Amniotic stem cell (primary cell): ENCODE results near the gene SLC25A24.
"Not testable (repeated sequence)": the region's sequence is repeated elsewhere in the genome, so short reads cannot be mapped to it uniquely, and the experiment has no call there.

Experiments used
- DNase-seq: peaks from one replicate; lab custom pipeline; 2025; lab: John Stamatoyannopoulos, UW

The SLC25A24 gene

DNA sequence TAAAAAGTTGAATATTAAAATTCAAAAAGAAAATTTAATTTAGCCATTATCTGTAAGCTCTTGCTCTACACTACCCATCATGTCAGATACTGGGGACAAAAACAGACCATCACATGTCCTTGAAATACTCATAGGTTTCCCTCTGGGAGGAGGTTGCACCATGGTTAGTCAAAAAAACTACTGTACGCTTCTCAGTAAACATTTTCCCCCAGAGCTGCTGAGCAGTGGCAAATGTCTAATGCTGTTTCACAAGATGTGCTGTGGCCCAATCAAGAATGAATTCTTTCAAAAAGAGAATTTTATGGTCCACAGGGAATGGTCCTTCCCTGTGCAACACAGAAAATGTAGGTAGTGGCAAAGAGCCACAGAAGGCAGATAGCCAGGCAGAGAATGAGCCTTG is 6.1 kb downstream of the SLC25A24 start:
- no peak for DNase-seq

DNA sequence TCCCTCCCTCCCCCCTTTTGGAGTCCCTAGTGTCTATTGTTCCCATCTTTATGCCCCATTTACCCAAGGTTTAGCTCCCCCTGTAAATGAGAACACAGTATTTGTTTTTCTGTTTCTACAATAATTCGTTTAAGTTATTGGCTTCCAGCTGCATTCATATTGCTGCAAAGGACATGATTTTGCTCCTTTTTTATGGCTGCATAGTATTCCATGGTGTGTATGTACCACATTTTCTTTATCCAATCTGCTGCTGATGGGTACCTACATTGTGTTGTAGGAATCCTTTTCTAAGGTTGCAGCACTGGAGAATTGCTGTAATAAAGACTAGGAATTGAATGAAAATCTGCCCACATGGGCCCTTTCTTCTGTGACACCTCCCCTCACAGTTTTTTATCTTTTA is 6.8 kb downstream of the SLC25A24 start:
- no peak for DNase-seq

DNA sequence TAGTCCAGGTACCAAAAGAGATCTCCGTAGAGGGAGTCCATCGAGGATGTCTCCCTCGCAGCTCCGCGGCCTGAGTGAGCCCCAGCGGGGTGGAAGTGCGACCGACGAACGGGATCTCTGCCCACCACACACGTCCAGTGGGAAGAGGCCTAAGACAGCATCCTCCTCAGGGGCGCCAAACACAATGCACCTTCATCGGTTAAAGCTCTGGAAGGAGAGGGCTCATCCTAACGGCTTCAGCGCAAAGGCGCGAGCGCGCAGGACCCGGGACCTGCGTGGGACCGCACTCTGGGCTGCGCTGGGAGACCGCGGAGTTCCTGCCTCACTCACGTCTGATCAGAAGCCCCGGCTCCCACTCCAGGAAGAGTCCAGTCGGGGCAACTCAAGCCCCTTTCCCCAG is 7.6 kb downstream of the SLC25A24 start:
- no peak for DNase-seq

DNA sequence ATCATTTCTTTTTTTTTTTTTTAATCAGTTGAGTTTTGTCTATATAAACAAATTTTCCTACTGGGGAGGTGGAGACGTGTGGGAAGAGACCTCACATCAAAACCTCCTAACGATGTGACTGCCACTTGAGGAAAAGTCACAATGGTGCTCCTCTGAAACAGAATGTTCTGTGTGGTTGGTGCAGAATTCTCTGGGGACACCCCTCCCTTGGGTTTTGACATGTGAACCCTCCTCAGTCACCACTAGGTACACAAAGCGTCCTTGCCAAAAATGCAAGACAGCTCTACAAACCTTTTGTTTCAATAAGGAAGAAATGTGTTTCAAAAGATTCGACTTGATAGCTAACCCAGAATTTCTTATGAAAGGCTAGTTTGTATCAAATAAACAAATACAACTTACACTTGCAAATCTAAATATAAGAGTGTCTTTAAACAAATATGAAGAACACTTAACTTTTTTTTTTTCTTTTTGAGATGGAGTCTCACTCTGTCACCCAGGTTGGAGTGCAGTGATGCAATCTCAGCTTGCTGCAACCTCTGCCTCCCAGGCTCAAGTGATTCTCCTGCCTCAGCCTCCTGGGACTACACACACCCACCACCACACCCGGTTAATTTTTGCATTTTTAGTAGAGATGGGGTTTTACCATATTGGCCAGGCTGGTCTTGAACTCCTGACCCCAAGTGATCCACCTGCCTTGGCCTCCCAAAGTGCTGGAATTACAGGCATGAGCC is 9.3 kb downstream of the SLC25A24 start:
- DNase-seq, result no peak

DNA sequence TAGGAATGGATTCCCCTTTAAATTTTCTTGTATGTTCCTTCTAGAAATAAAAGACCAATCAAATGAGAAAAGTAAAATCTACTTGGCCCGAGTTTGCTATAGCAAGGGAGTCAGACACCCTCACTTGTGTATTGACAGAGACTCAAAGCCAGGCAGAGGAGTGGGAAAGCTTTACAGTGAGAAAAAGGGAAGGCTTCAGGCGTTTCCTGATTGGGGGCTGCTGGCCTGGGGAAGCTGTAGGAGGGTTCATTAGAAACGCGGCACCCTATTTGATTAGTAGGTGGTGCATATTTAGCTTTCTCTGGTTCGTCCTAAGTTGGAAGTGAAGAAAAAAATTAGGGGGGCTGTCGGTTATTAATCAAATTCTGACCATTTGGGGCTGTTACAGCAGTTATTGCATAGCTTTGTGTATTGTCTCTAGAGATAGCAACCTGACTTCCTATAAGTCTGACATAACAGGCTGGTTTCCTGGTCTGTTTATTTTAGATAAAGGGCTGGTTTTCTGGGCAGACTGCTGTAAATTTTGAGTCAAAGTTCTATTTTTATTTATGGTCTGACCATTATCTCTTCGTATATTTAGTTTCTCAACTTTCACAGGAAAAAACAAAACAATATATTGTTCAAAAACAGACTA is 10.0 kb downstream of the SLC25A24 start:
- DNase-seq, result no peak

DNA sequence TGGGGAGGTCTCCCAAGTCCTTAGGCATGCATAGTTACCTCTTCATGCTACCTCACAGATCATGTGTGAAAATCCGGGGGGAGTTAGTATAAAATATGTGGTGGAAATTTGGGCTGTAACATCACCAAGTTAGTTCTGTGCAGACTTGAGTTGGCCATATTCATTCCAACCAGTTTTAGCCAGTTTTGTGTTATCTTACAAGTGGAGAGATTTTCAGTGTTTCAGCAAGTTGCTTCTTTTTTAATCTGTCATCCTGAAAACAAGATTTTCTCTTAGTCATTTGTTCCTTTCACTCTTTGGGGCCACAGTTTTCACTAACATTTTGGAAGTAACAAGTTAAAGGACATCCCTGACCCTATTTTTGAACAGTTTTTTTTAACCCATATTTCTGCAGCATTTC is 11.3 kb downstream of the SLC25A24 start:
- no peak for DNase-seq

DNA sequence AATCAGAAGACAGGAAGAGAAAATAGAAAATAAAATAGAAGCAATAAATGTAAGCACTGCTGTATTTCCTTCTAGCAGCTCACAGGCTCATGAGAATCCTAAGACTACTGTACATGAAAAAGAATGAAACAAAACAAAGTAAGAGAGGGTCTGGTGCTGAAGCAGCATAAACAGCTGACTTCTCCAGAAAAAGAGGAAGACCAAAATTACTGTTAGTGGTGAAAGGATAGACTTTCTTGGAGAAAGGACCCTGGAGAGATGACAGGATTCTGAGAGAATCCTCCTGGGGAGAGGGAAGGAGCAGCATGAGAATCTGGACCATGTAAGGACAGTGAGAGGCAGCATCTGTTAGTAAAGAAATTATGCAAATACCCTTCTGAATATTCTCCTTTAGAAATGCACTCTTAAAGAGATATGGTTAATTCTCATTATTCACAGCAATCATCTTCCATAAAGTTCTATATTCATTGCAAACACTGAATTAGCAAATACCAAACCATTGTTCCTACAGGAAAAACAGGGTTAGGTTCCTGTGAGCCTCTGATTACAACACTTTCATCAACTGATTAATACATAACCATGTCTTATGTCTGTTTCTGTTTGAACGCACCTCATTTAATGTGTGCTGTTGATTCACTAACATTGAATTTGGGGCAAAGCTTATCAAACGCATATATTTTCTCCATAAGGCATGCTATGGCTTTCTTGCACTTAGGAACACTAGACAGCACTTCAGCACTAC is 17.0 kb downstream of the SLC25A24 start:
- no peak for DNase-seq

DNA sequence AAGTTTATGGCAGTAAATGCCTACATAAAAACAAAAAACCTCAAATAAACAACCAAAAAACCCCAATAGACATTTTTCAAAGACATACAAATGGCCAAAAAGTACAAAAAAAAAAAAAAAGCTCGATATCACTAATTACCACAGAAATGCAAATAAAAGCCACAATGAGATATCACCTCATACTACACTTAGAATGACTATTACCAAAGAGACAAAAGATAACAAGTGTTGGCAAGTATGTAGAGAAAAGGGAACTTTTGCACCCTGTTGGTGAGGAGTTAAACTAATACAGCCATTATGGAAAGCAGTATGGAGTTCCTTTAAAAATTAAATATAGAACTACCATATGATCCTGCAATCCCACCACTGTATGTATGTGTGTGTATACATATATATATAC is 21.1 kb downstream of the SLC25A24 start:
- DNase-seq, result no peak

DNA sequence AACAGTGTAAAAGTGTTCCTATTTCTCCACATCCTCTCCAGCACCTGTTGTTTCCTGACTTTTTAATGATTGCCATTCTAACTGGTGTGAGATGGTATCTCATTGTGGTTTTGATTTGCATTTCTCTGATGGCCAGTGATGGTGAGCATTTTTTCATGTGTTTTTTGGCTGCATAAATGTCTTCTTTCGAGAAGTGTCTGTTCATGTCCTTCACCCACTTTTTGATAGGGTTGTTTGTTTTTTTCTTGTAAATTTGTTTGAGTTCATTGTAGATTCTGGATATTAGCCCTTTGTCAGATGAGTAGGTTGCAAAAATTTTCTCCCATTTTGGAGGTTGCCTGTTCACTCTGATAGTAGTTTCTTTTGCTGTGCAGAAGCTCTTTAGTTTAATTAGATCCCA is 37.7 kb downstream of the SLC25A24 start:
- not testable (repeated sequence) for DNase-seq

DNA sequence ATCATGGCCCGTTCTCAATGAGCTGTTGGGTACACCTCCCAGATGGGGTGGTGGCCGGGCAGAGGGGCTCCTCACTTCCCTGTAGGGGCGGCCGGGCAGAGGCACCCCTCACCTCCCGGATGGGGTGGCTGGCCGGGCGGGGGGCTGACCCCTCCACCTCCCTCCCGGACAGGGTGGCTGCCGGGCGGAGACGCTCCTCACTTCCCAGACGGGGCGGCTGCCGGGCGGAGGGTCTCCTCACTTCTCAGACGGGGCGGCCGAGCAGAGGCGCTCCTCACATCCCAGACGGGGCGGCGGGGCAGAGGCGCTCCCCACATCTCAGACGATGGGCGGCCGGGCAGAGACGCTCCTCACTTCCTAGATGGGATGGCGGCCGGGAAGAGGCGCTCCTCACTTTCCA is 40.2 kb downstream of the SLC25A24 start:
- DNase-seq, result not testable (repeated sequence)

DNA sequence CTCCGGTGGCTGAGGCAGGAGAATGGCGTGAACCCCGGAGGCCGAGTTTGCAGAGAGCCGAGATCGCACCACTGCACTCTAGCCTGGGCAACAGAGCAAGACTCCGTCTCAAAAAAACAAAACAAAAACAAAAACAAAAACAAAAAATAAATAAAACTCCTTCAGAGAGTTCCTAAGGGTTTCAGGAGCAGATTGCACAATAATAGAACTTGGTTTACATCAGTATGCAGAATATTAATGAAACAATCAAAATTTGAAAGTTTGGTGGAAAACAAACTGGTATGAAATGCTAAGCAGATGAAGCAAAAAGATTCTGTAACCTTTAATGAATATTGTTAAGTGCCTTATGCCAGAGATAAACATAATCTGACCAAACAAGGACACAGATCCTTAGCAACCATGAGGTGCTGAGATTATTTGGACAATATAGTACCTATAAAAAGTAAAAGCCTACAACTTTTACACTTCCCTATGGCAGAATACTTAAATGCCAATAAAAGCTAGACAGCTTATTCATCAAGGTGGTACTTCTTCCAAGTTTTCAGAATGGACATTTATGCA is 41.2 kb downstream of the SLC25A24 start:
- DNase-seq, result no peak

DNA sequence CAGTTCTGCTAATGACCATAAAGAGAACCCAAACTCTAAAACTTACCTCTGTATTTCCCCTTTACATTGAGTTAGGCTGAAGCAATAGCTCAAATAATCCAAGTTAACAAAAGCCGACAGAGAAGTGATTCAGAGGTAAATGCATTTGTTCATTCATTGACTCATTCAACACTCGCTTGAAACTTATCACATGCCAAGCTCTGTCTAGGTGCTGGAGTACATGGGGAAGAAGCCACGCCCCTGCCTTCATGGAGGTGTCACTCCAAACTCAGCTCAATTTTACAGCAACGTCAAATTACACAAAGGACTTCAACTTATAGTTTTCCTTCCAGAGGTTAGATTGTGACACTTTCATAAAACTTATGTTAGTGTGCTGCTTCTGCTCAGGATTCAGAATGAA is 45.8 kb downstream of the SLC25A24 start:
- DNase-seq, result no peak

DNA sequence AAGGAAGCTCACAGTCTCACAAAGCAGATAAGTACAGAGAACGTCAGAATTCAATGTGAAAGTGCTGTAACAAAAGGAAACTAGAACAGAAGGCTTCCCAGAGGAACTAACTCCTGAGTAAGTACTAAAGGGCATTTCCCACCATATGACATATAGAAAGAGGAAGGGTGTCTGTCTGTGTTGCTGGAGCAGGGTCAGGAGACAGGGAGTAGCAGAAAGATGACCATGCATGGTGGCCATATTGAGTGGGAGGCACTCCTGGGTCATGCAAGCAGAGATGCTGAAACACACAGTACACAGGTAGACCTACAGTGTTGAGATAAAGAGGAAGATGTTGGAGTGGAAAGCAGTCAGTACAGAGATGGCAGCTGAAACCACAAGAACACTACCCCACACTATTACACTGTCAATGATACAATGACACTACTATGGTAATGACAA is 47.3 kb downstream of the SLC25A24 start:
- no peak for DNase-seq

DNA sequence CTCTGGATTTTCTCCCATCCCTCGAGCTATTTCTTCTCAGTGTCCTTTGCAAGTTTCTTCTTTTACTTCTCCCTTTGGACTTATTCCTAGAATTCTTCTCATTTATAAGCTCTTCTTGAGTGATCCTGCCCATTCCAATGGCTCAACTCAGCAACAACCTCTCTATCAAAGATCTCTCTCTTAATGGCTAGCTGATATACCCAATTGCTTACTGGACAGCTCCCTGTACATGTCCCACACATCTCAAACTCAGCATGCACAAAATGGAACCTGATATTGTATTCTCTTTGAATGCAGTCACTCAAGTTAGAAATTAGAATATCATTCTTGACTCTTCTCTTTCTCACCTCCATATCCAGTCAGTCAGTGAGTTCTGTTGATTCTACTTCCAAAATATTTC is 48.6 kb downstream of the SLC25A24 start:
- no peak for DNase-seq

DNA sequence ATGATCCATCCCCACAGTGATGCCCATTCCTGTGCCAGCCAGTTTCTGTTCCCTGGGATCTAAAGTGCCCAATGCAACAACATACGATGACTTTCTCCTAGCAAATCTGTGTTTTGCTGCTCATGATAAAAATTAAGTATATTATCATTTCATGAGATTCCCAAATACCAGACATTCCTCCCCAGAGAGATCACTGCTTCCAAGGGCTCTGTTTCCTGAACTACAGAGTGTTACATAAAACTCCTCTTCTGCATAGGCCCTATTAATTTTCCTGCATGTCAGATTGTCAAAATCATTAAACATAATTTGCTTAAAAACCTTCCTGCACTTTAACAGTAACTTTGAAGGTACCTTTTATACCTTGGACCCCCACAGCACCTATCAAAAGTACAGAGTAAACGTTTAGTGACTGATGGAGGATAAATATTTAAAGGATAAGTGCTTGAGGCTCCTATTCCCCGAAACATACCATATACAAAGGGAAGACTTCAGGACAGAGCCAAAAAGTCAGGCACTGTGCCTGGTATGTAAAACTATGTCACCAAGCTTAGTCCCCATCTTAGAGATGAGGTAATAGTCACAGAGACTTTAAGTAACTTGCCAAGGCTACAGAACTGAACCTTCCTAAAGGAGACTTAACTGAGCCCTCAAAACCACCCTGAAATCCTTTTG is 50.2 kb downstream of the SLC25A24 start:
- DNase-seq, result no peak

DNA sequence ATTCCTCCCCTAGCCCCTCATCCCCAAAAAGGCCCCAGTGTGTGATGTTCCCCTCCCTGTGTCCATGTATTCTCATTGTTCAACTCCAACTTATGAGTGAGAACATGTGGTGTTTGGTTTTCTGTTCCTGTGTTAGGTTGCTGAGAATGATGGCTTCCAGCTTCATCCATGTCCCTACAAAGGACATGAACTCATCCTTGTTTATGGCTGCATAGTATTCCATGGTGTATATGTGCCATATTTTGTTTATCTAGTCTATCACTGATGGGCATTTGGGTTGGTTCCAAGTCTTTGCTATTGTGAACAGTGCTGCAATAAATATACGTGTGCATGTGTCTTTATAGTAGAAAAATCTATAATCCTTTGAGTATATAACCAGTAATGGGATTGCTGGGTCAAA is 55.6 kb downstream of the SLC25A24 start:
- not testable (repeated sequence) for DNase-seq

DNA sequence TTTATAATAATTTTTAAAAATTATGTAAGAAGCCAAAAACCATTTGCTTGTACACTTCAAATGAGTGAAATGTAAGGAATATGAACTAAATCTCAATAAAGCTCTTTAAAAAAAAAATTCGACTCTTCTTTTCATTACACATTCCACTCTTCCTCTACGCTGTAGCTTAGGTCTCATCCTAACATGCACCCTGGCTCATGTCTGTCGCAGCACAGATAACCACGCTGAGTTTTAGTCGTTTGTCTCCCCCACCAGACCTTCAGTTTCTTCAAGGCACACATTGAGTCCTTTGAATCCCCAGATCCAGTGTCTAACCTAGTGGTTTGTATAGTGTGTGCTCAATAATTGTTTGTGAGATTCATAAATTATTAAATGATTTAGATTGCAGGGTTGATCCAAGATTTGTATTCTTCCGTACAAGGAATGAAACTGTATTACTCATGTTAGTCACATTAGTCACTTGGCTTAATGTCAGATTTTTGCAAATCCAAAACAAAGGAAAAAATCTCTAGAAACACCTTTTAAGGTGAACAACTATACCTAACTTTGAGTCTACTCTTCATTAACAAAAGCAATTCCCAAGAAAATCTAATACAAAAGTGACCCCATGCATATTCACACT is 57.3 kb downstream of the SLC25A24 start:
- DNase-seq, result no peak

DNA sequence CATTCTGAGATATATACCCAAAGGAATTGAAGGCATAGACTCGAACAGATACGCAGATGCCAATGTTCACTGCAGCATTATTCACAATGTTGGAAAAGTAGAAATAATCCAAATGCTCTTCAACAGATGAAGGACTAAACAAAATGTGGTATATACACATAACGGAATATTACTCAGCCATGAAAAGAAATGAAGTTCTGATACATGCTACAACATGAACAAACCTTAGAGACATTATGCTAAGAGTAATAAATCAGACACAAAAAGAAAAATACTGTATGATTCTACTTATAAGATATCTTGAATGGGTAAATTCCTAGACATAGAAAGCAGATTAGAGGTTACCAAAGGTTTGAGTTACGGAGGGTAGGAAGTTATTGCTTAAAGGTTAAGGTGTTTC is 57.9 kb downstream of the SLC25A24 start:
- no peak for DNase-seq

DNA sequence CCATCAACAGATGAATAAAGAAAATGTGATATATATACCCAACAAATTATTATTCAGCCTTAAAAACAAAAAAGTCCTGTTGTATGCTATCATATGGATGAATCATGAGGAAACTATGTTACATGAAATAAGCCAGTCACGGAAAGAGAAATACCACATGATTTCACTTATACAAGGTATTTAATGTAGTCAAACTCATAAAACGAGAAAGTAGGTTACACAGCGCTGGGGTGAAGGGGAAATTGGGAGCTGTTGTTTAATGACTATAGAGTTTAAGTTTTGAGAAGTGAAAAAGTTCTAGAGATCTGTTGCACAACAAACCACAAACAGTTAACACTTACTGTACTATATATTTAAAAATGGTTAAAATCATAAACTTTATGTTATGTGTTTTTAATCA is 58.5 kb downstream of the SLC25A24 start:
- DNase-seq, result peak; percentile 16

DNA sequence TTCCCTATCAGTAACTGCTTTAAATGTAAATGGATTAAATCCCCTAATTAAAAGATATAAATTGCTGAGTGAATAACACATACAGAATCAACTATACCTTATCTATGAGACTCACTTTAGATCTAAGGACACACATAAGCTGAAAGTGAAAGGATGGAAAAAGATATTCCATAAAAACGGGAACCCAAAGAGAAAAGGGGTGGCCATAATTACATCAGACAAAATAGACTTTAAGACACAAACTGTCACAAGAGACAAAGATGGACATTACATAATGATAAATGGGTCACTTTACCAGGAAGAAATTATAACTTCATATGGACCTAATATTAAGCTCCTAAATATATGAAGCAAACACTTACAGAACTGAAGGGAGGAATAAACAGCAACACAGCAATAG is 59.2 kb downstream of the SLC25A24 start:
- DNase-seq, result no peak

DNA sequence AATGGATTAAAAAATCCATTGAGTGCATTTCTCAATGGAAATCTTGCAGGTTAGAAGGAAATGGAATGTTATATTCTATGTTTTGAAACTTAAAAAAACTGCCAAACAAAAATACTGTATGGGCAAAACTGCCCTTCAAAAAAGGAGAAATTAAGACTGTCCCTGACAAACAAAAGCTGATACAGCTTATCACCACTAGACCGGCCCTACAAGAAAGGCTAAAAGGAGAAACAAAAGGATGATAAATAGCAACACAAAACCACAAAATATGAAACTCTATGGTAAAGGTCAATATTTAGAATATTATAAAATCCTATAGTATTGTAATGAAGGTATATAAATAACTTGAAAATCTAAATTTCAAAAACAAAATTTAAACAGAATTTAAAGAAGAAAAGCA is 60.0 kb downstream of the SLC25A24 start:
- DNase-seq, result no peak

DNA sequence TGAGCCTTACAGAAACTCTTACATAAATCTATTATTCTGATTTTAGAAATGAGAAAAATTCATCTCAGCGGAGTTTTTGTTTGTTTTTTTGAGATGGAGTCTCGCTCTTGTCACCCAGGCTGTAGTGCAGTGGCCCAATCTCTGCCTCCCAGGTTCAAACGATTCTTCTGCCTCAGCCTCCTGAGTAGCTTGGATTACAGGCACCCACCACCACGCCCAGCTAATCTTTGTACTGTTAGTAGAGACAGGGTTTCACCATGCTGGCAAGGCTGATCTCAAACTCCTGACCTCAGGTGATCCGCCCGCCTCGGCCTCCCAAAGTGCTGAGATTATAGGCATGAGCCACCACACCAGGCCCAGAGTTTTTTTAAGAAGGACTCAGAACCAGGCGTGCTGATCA is 60.6 kb downstream of the SLC25A24 start:
- not testable (repeated sequence) for DNase-seq
